ENCODE data around the gene ISX.

Gene ISX

GRCh38 chr22:35113341-35113740 is 47.4 kb downstream of the ISX start:
- DNase-seq (ENCODE audit: low read depth) = no peak

- DNase-seq (ENCODE audit: low read depth) = no peak
Measured at GRCh38 chr22:35114131-35114980, 48.4 kb downstream of the ISX start.

- no peak for DNase-seq (ENCODE audit: low read depth)
Measured at GRCh38 chr22:35115515-35115914, 49.6 kb downstream of the ISX start.

GRCh38 chr22:35116269-35116668 is 50.3 kb downstream of the ISX start:
- DNase-seq (ENCODE audit: low read depth) = no peak

GRCh38 chr22:35116817-35117216 is 50.9 kb downstream of the ISX start:
- no peak for DNase-seq (ENCODE audit: low read depth)

- no peak for DNase-seq (ENCODE audit: low read depth)
Measured at GRCh38 chr22:35119494-35119893, 53.5 kb downstream of the ISX start.

GRCh38 chr22:35124691-35125219 is 58.8 kb downstream of the ISX start:
- no peak for DNase-seq (ENCODE audit: low read depth)

- no peak for DNase-seq (ENCODE audit: low read depth)
Measured at GRCh38 chr22:35126993-35127392, 61.0 kb downstream of the ISX start.

- DNase-seq (ENCODE audit: low read depth) = no peak
Measured at GRCh38 chr22:35128637-35129036, 62.7 kb downstream of the ISX start.

- no peak for DNase-seq (ENCODE audit: low read depth)
Measured at GRCh38 chr22:35131525-35132000, 65.6 kb downstream of the ISX start.

GRCh38 chr22:35132568-35132967 is 66.6 kb downstream of the ISX start:
- DNase-seq (ENCODE audit: low read depth) = no peak

GRCh38 chr22:35133702-35134380 is 67.9 kb downstream of the ISX start:
- DNase-seq (ENCODE audit: low read depth) = no peak

- DNase-seq (ENCODE audit: low read depth) = no peak
Measured at GRCh38 chr22:35134637-35135036, 68.7 kb downstream of the ISX start.

GRCh38 chr22:35135165-35135564 is 69.2 kb downstream of the ISX start:
- DNase-seq (ENCODE audit: low read depth) = no peak

All from stimulated activated CD8-positive, alpha-beta memory T cell treated with anti-CD3 and anti-CD28 coated beads, Interleukin-15, amount 100 ng/mL, for 1 hour (primary cell).